ENCODE results near the gene MEDAG.
A peak's percentile ranks its signal among the peaks of the same experiment; 100 is the strongest.

Gene MEDAG

GRCh38 chr13:30905932-30906383 lies at the start of gene MEDAG:
Gene MEDAG (plus strand): TSS chr13:30906271. CDS start chr13:30906516, 245 bp downstream.
- no peak for DNase-seq

- DNase-seq: no peak
Observed at GRCh38 chr13:30857018-30857417, 49.1 kb upstream of the MEDAG start.

GRCh38 chr13:30857636-30858035 lies 48.4 kb upstream of the MEDAG start:
- DNase-seq: no peak

GRCh38 chr13:30859326-30859725 lies 46.7 kb upstream of the MEDAG start:
- no peak for DNase-seq

GRCh38 chr13:30861163-30861562 lies 44.9 kb upstream of the MEDAG start:
- DNase-seq: no peak

GRCh38 chr13:30861836-30862467 lies 44.1 kb upstream of the MEDAG start:
- DNase-seq: no peak

- no peak for DNase-seq
Observed at GRCh38 chr13:30862707-30863106, 43.4 kb upstream of the MEDAG start.

GRCh38 chr13:30863231-30863630 lies 42.8 kb upstream of the MEDAG start:
- DNase-seq: no peak

GRCh38 chr13:30863796-30864195 lies 42.3 kb upstream of the MEDAG start:
- no peak for DNase-seq

- no peak for DNase-seq
Observed at GRCh38 chr13:30864433-30865122, 41.5 kb upstream of the MEDAG start.

- DNase-seq: peak; percentile 60 to 70
Observed at GRCh38 chr13:30865123-30866049, 40.7 kb upstream of the MEDAG start.

- DNase-seq: no peak
Observed at GRCh38 chr13:30866677-30867076, 39.4 kb upstream of the MEDAG start.

GRCh38 chr13:30867089-30867669 lies 38.9 kb upstream of the MEDAG start:
- DNase-seq: no peak

- DNase-seq: no peak
Observed at GRCh38 chr13:30868799-30869470, 37.1 kb upstream of the MEDAG start.

GRCh38 chr13:30869491-30869890 lies 36.6 kb upstream of the MEDAG start:
- no peak for DNase-seq

- DNase-seq: peak; percentile 73 to 75
Observed at GRCh38 chr13:30870049-30870884, 35.8 kb upstream of the MEDAG start.

GRCh38 chr13:30870916-30871587 lies 35.0 kb upstream of the MEDAG start:
- DNase-seq: no peak

- no peak for DNase-seq
Observed at GRCh38 chr13:30871588-30872275, 34.3 kb upstream of the MEDAG start.

GRCh38 chr13:30872276-30872594 lies 33.8 kb upstream of the MEDAG start:
- DNase-seq: no peak

- DNase-seq: no peak
Observed at GRCh38 chr13:30872685-30873461, 33.2 kb upstream of the MEDAG start.

Measured in activated T-cell treated with anti-CD3 and anti-CD28 coated beads, Interleukin-2, amount 50 U/mL, for 48 hours (primary cell).